ENCODE data around the gene TEX12.

Gene TEX12

DNA sequence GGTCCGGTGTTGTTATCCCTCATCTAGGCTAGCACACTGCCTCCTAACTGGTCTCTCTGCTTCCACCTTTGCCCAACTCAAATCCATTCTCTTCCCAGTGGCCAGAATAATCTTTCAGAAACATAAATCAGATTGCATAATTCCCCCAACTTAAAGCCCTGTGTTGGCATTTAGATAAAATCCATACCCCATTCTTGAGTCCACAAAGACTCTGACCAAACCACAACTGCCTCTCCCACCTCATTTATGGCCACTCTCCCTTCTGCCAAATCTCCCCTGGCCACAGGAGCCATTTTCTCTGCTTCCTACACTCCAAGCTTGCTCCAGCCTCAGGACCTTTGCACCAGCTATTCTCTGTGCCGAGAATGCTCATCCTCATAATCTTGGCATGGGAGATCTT, 40.1 kb upstream of the TEX12 start:
- Histone ChIP-seq H3K79me2 (ENCODE audit: control insufficient read depth, insufficient read depth, low read length, poor library complexity) (no peaks in the 10 kb centered on the region), H3K79me1 (ENCODE audit: low read length) (no peaks in the 10 kb centered on the region), H4K12ac (ENCODE audit: low read depth, low read length) (no peak overlapping the region), H3K18ac (ENCODE audit: low read length) (no peak overlapping the region), H3K14ac (ENCODE audit: low read length) (no peak overlapping the region), H3K9me3 (ENCODE audit: insufficient read depth, low read depth, low read length) (no peaks in the 10 kb centered on the region), H3K27me3 (ENCODE audit: insufficient read depth, low read length) (no peaks in the 10 kb centered on the region), H3K23ac (ENCODE audit: low read length) (no peak overlapping the region), H2AFZ (ENCODE audit: insufficient read depth, low read length, poor library complexity) (no peak overlapping the region), H2BK12ac (ENCODE audit: low read length) (no peak overlapping the region), H3K4me3 (ENCODE audit: low read depth, low read length) (no peak overlapping the region), H2BK120ac (ENCODE audit: insufficient read depth, low read length, poor library complexity) (no peak overlapping the region), H3K4me2 (ENCODE audit: low read length) (no peak overlapping the region), H3K9ac (ENCODE audit: low read length) (no peak overlapping the region), H3K27ac (ENCODE audit: low read depth, low read length) (no peak overlapping the region), H4K91ac (ENCODE audit: low read depth, low read length) (no peak overlapping the region), H2BK5ac (ENCODE audit: low read depth, low read length, poor library complexity) (no peak overlapping the region), H2AK5ac (ENCODE audit: low read length) (no peak overlapping the region), H3K4me1 (ENCODE audit: control insufficient read depth in 1 of 2, insufficient read depth in 2 of 2, low read length in 2 of 2) (no peaks in the 10 kb centered on the region), H3K4ac (ENCODE audit: low read depth, low read length) (no peak overlapping the region), H4K8ac (ENCODE audit: low read depth, low read length) (no peak overlapping the region), H3K36me3 (ENCODE audit: control insufficient read depth in 1 of 2, insufficient read depth in 2 of 2, low read length in 2 of 2) (no peaks in the 10 kb centered on the region)
- WGBS (ENCODE audit: extremely low coverage, insufficient coverage, insufficient read length), result no CpG with 5 or more reads among the region's 2 CpGs
- DNase-seq, result no peak

DNA sequence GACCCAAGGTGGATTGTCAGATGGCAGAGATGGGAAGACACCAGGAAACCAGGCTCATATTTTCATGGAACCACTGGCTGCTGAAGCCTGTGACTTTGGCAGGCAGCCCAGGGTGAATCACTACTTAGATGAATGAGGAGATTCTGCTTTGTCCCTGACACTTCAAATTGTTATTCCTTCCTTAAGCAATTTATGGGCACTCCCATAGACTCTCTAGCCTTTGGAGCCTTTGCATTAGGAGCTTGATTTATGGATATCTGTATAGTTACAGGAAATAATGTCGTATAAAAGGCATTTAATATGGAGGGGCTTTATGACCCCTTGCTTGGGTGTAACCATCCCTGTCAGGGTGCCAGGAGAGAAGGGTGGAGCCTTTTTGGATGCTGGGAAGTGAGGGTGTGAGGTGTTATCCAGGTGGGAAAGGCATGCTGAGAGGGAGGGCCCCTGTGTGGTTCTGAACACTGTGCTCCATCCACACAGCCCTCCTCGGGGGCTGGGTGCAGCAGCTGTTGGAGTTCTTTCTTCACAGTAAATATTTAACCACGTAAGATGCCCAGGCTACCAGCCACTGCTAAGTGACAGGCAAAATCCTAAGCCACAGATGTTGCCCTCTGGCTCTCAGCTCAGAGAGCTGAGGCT, 38.6 kb upstream of the TEX12 start:
- Histone ChIP-seq H3K9me3 (ENCODE audit: insufficient read depth, low read depth, low read length) (no peaks in the 10 kb centered on the region), H3K27ac (ENCODE audit: low read depth, low read length) (no peak overlapping the region), H2BK120ac (ENCODE audit: insufficient read depth, low read length, poor library complexity) (no peak overlapping the region), H3K23ac (ENCODE audit: low read length) (no peak overlapping the region), H3K9ac (ENCODE audit: low read length) (no peak overlapping the region), H3K4ac (ENCODE audit: low read depth, low read length) (no peak overlapping the region), H2BK12ac (ENCODE audit: low read length) (no peak overlapping the region), H2BK5ac (ENCODE audit: low read depth, low read length, poor library complexity) (no peak overlapping the region), H3K79me1 (ENCODE audit: low read length) (no peaks in the 10 kb centered on the region), H2AK5ac (ENCODE audit: low read length) (no peak overlapping the region), H3K27me3 (ENCODE audit: insufficient read depth, low read length) (no peaks in the 10 kb centered on the region), H2AFZ (ENCODE audit: insufficient read depth, low read length, poor library complexity) (no peak overlapping the region), H4K91ac (ENCODE audit: low read depth, low read length) (no peak overlapping the region), H3K14ac (ENCODE audit: low read length) (no peak overlapping the region), H3K18ac (ENCODE audit: low read length) (no peak overlapping the region), H3K4me1 (ENCODE audit: control insufficient read depth in 1 of 2, insufficient read depth in 2 of 2, low read length in 2 of 2) (no peaks in the 10 kb centered on the region), H4K8ac (ENCODE audit: low read depth, low read length) (no peak overlapping the region), H4K12ac (ENCODE audit: low read depth, low read length) (no peak overlapping the region), H3K36me3 (ENCODE audit: control insufficient read depth in 1 of 2, insufficient read depth in 2 of 2, low read length in 2 of 2) (no peaks in the 10 kb centered on the region), H3K79me2 (ENCODE audit: control insufficient read depth, insufficient read depth, low read length, poor library complexity) (no peaks in the 10 kb centered on the region), H3K4me3 (ENCODE audit: low read depth, low read length) (no peak overlapping the region), H3K4me2 (ENCODE audit: low read length) (no peak overlapping the region)
- WGBS (ENCODE audit: extremely low coverage, insufficient coverage, insufficient read length), result no CpG with 5 or more reads among the region's 3 CpGs
- DNase-seq, result peak; percentile 13 to 48

GRCh38 chr11:112129656-112130055, 37.5 kb upstream of the TEX12 start:
- no peak overlapping the region for H4K12ac ChIP-seq (ENCODE audit: low read depth, low read length)
- H2BK12ac ChIP-seq (ENCODE audit: low read length), result no peak overlapping the region
- no peaks in the 10 kb centered on the region for H3K79me1 ChIP-seq (ENCODE audit: low read length)
- no CpG with 5 or more reads among the region's 5 CpGs for WGBS (ENCODE audit: extremely low coverage, insufficient coverage, insufficient read length)
- no peak overlapping the region for H3K14ac ChIP-seq (ENCODE audit: low read length)
- no peaks in the 10 kb centered on the region for H3K4me1 ChIP-seq (ENCODE audit: control insufficient read depth in 1 of 2, insufficient read depth in 2 of 2, low read length in 2 of 2)
- H4K91ac ChIP-seq (ENCODE audit: low read depth, low read length), result no peak overlapping the region
- no peaks in the 10 kb centered on the region for H3K79me2 ChIP-seq (ENCODE audit: control insufficient read depth, insufficient read depth, low read length, poor library complexity)
- H3K4me2 ChIP-seq (ENCODE audit: low read length), result no peak overlapping the region
- no peak overlapping the region for H3K23ac ChIP-seq (ENCODE audit: low read length)
- no peak overlapping the region for H2BK5ac ChIP-seq (ENCODE audit: low read depth, low read length, poor library complexity)
- no peaks in the 10 kb centered on the region for H3K27me3 ChIP-seq (ENCODE audit: insufficient read depth, low read length)
- no peak overlapping the region for H3K27ac ChIP-seq (ENCODE audit: low read depth, low read length)
- H4K8ac ChIP-seq (ENCODE audit: low read depth, low read length), result no peak overlapping the region
- no peak overlapping the region for H3K18ac ChIP-seq (ENCODE audit: low read length)
- no peak overlapping the region for H3K9ac ChIP-seq (ENCODE audit: low read length)
- no peak overlapping the region for H2AK5ac ChIP-seq (ENCODE audit: low read length)
- DNase-seq, result no peak
- H2AFZ ChIP-seq (ENCODE audit: insufficient read depth, low read length, poor library complexity), result no peak overlapping the region
- no peak overlapping the region for H3K4me3 ChIP-seq (ENCODE audit: low read depth, low read length)
- no peak overlapping the region for H2BK120ac ChIP-seq (ENCODE audit: insufficient read depth, low read length, poor library complexity)
- no peak overlapping the region for H3K4ac ChIP-seq (ENCODE audit: low read depth, low read length)
- no peaks in the 10 kb centered on the region for H3K9me3 ChIP-seq (ENCODE audit: insufficient read depth, low read depth, low read length)
- no peaks in the 10 kb centered on the region for H3K36me3 ChIP-seq (ENCODE audit: control insufficient read depth in 1 of 2, insufficient read depth in 2 of 2, low read length in 2 of 2)

- Histone ChIP-seq H3K27me3 (ENCODE audit: insufficient read depth, low read length) (no peaks in the 10 kb centered on the region), H4K12ac (ENCODE audit: low read depth, low read length) (no peak overlapping the region), H3K27ac (ENCODE audit: low read depth, low read length) (no peak overlapping the region), H2BK120ac (ENCODE audit: insufficient read depth, low read length, poor library complexity) (no peak overlapping the region), H3K9me3 (ENCODE audit: insufficient read depth, low read depth, low read length) (no peaks in the 10 kb centered on the region), H2AK5ac (ENCODE audit: low read length) (no peak overlapping the region), H4K91ac (ENCODE audit: low read depth, low read length) (no peak overlapping the region), H3K79me1 (ENCODE audit: low read length) (no peaks in the 10 kb centered on the region), H4K8ac (ENCODE audit: low read depth, low read length) (no peak overlapping the region), H3K23ac (ENCODE audit: low read length) (no peak overlapping the region), H3K4me2 (ENCODE audit: low read length) (no peak overlapping the region), H3K36me3 (ENCODE audit: control insufficient read depth in 1 of 2, insufficient read depth in 2 of 2, low read length in 2 of 2) (no peaks in the 10 kb centered on the region), H3K4me3 (ENCODE audit: low read depth, low read length) (no peak overlapping the region), H2AFZ (ENCODE audit: insufficient read depth, low read length, poor library complexity) (no peak overlapping the region), H3K9ac (ENCODE audit: low read length) (no peak overlapping the region), H2BK5ac (ENCODE audit: low read depth, low read length, poor library complexity) (no peak overlapping the region), H3K4ac (ENCODE audit: low read depth, low read length) (no peak overlapping the region), H3K79me2 (ENCODE audit: control insufficient read depth, insufficient read depth, low read length, poor library complexity) (no peaks in the 10 kb centered on the region), H2BK12ac (ENCODE audit: low read length) (no peak overlapping the region), H3K4me1 (ENCODE audit: control insufficient read depth in 1 of 2, insufficient read depth in 2 of 2, low read length in 2 of 2) (no peaks in the 10 kb centered on the region), H3K14ac (ENCODE audit: low read length) (no peak overlapping the region), H3K18ac (ENCODE audit: low read length) (no peak overlapping the region)
- WGBS (ENCODE audit: extremely low coverage, insufficient coverage, insufficient read length), result no CpG with 5 or more reads among the region's 2 CpGs
- DNase-seq, result no peak
Measured at GRCh38 chr11:112132737-112133136, 34.4 kb upstream of the TEX12 start.

Data from trophoblast cell (in vitro differentiated cells and primary cell).